Stimulated activated CD8-positive, alpha-beta memory T cell treated with anti-CD3 and anti-CD28 coated beads, Interleukin-15, amount 100 ng/mL, for 4 hours (primary cell): ENCODE results near the gene SMC6.

Experiments
- DNase-seq, 2 donors: peaks; one replicate each; pipeline ENCODE4 v3.0.0-alpha.2; 2020; ENCODE audit warnings: low read depth in 2 of 2

Gene SMC6

GRCh38 chr2:17753803-17754663, at the start of gene SMC6, which contains the start of gene GEN1:
Gene SMC6, minus strand, starts transcription at chr2:17753810. Its CDS starts 7,864 bp downstream, at chr2:17745946.
Gene GEN1, plus strand, starts transcription at chr2:17754138. Its CDS starts 5,806 bp downstream, at chr2:17759944.
- DNase-seq = peak; percentile 82 to 88

- DNase-seq = no peak
Observed at GRCh38 chr2:17800693-17801458, 47.3 kb upstream of the SMC6 start.

GRCh38 chr2:17800219-17800618, 46.6 kb upstream of the SMC6 start:
- no peak for DNase-seq

GRCh38 chr2:17799301-17800120, 45.9 kb upstream of the SMC6 start:
- no peak for DNase-seq

- DNase-seq = no peak
Observed at GRCh38 chr2:17798338-17798737, 44.7 kb upstream of the SMC6 start.

GRCh38 chr2:17795309-17795708, 41.7 kb upstream of the SMC6 start:
- no peak for DNase-seq

GRCh38 chr2:17793803-17794354, 40.3 kb upstream of the SMC6 start:
- no peak for DNase-seq

- no peak for DNase-seq
Observed at GRCh38 chr2:17793296-17793695, 39.7 kb upstream of the SMC6 start.

GRCh38 chr2:17792515-17792914, 38.9 kb upstream of the SMC6 start:
- DNase-seq = no peak

GRCh38 chr2:17791817-17792130, 38.2 kb upstream of the SMC6 start:
- no peak for DNase-seq

- DNase-seq = no peak
Observed at GRCh38 chr2:17791121-17791816, 37.7 kb upstream of the SMC6 start.

GRCh38 chr2:17790536-17790935, 36.9 kb upstream of the SMC6 start:
- DNase-seq = no peak

- no peak for DNase-seq
Observed at GRCh38 chr2:17788773-17789172, 35.2 kb upstream of the SMC6 start.

- no peak for DNase-seq
Observed at GRCh38 chr2:17786727-17787126, 33.1 kb upstream of the SMC6 start.

- no peak for DNase-seq
Observed at GRCh38 chr2:17781482-17781881, 27.9 kb upstream of the SMC6 start.

GRCh38 chr2:17780546-17780945, 26.9 kb upstream of the SMC6 start:
- DNase-seq = no peak

- no peak for DNase-seq
Observed at GRCh38 chr2:17772532-17772931, 18.9 kb upstream of the SMC6 start.

GRCh38 chr2:17771956-17772355, 18.3 kb upstream of the SMC6 start:
- DNase-seq = no peak

GRCh38 chr2:17768894-17769293, 15.3 kb upstream of the SMC6 start:
- DNase-seq = no peak

- no peak for DNase-seq
Observed at GRCh38 chr2:17765398-17765797, 11.8 kb upstream of the SMC6 start.

GRCh38 chr2:17763641-17764333, 10.2 kb upstream of the SMC6 start:
- no peak for DNase-seq
